ENCODE data around the gene TTC39B.

- TF ChIP-seq SP1 (IDR thresholded peaks at IDR 0.05) (no peak), CTCF (IDR thresholded peaks at IDR 0.05; ENCODE audit: low read depth, low read length, missing input control) (no peak)
Observed at GRCh38 chr9:15329539-15330109, 22.6 kb upstream of the TTC39B start.
